Measurements from ENCODE around the gene PTPRM. TPM values are rescaled to one million over a fixed set of nuclear protein-coding genes. Genes with fewer than 3 reads are reported as not detected.

PTPRM gene
- total and polyA plus RNA-seq, 2 of the 8 experiments (the other 6 are each of a cell fraction or from before 2014, with no cell fraction given): 4.1 to 7.0 TPM

GRCh38 chr18:8011906-8012305, 444.8 kb downstream of the PTPRM start:
- Histone ChIP-seq H2AK5ac (ENCODE audit: low read depth, low read length) (no peak overlapping the region), H2BK20ac (ENCODE audit: low read length) (no peak overlapping the region), H3K4me1 (replicated peaks in 1 of 4; ENCODE audit: control insufficient read depth in 3 of 4, insufficient read depth in 4 of 4, low read length in 3 of 4) (peaks cover 0 to 2% (median 0%) of the 10 kb centered on the region in 4 experiments; a peak in 2 of 7 replicates), H4K5ac (ENCODE audit: insufficient read length, low read depth, low read length) (no peak overlapping the region), H3K79me2 (ENCODE audit: control insufficient read depth in 1 of 2, insufficient read depth in 2 of 2, low read length in 2 of 2) (no peaks in the 10 kb centered on the region), H3K4ac (replicated peaks; ENCODE audit: insufficient read length, low read depth, low read length) (no peak overlapping the region), H4K20me1 (replicated peaks in 1 of 2; ENCODE audit: control insufficient read depth in 1 of 2, insufficient read depth in 2 of 2, low read length in 2 of 2) (no peaks in the 10 kb centered on the region), H3K4me2 (ENCODE audit: insufficient read depth in 1 of 2, low read depth in 2 of 2, low read length in 2 of 2) (no peak overlapping the region), H3K56ac (replicated peaks; ENCODE audit: insufficient read length, low read depth, low read length) (no peak overlapping the region), H3K9me3 (ENCODE audit: insufficient read depth in 2 of 2, low read depth in 1 of 2, low read length in 1 of 2) (no peaks in the 10 kb centered on the region), H3K9ac (replicated peaks in 1 of 4; ENCODE audit: extremely low read depth in 1 of 4, low read depth in 3 of 4, low read length in 3 of 4) (no peak overlapping the region), H3K4me3 (ENCODE audit: extremely low read depth in 1 of 4, insufficient read depth in 2 of 4, low read depth in 3 of 4, low read length in 4 of 4) (no peak overlapping the region), H2BK120ac (replicated peaks; ENCODE audit: low read depth, low read length) (no peak overlapping the region), H4K91ac (replicated peaks; ENCODE audit: insufficient read length, low read length) (no peak overlapping the region), H3K23ac (ENCODE audit: insufficient read length) (no peak overlapping the region), H2BK5ac (ENCODE audit: low read depth, low read length) (no peak overlapping the region), H3K79me1 (ENCODE audit: low read depth, low read length) (no peaks in the 10 kb centered on the region), H4K8ac (ENCODE audit: extremely low read depth, insufficient read depth, low read length) (no peak overlapping the region), H2BK15ac (ENCODE audit: low read length) (no peak overlapping the region), H3K27ac (ENCODE audit: low read depth, low read length) (no peak overlapping the region), H3K36me3 (ENCODE audit: control insufficient read depth in 2 of 4, insufficient read depth in 4 of 4, low read length in 3 of 4) (no peaks in the 10 kb centered on the region), H3K23me2 (ENCODE audit: low read depth, low read length) (no peaks in the 10 kb centered on the region), H3K27me3 (replicated peaks in 1 of 4; ENCODE audit: control insufficient read depth in 3 of 4, extremely low read depth in 1 of 4, insufficient read depth in 3 of 4, low read length in 3 of 4) (no peaks in the 10 kb centered on the region), H3K18ac (ENCODE audit: extremely low read depth, low read length) (no peak overlapping the region), H2BK12ac (ENCODE audit: low read depth, low read length) (no peak overlapping the region), H2AFZ (ENCODE audit: low read length) (no peak overlapping the region), H3K14ac (ENCODE audit: insufficient read length) (no peak overlapping the region)
- FAIRE-seq (no peak), DNase-seq (ENCODE audit: low read depth in 1 of 2, low spot score in 2 of 2) (no peak)
- ChIA-PET CTCF (ENCODE audit: partially characterized antibody) (interaction anchor here (0.7 to 0.9 kb wide), 2 partner anchors 49 to 739 kb away, joined by 3 read pairs; no protein-coding TSS in a partner anchor), POLR2A (ENCODE audit: partially characterized antibody) (no interaction called here)
- WGBS, 2 experiments (ENCODE audit: extremely low coverage in 1 of 2, insufficient coverage in 1 of 2, insufficient read length in 1 of 2, insufficient replicate concordance in 2 of 2, low coverage in 1 of 2, low lambda C conversion rate in 2 of 2, missing lambda C conversion rate in 1 of 2): 55% methylated on average over 4 of the region's 4 CpGs; no CpG with 5 or more reads in 1 of the 2 experiments
- TF ChIP-seq RAD21 (IDR thresholded peaks at IDR 0.05 in 1 of 2, conservative IDR thresholded peaks at IDR 0.05 in 1 of 2; ENCODE audit: low read depth in 2 of 2, low read length in 2 of 2) (peak; percentile 53 to 61), CTCF (IDR thresholded peaks at IDR 0.05; ENCODE audit: control extremely low read depth in 1 of 3, insufficient read depth in 1 of 3, low read depth in 1 of 3, low read length in 3 of 3) (peak; percentile 39 to 56 (median 47))
